ENCODE data around the gene CMSS1. TPM values are rescaled to one million over a fixed set of nuclear protein-coding genes. Genes with fewer than 3 reads are reported as not detected.

Gene CMSS1
- total RNA-seq, 1 donor from 2014 or later, result 56.3 TPM

DNA sequence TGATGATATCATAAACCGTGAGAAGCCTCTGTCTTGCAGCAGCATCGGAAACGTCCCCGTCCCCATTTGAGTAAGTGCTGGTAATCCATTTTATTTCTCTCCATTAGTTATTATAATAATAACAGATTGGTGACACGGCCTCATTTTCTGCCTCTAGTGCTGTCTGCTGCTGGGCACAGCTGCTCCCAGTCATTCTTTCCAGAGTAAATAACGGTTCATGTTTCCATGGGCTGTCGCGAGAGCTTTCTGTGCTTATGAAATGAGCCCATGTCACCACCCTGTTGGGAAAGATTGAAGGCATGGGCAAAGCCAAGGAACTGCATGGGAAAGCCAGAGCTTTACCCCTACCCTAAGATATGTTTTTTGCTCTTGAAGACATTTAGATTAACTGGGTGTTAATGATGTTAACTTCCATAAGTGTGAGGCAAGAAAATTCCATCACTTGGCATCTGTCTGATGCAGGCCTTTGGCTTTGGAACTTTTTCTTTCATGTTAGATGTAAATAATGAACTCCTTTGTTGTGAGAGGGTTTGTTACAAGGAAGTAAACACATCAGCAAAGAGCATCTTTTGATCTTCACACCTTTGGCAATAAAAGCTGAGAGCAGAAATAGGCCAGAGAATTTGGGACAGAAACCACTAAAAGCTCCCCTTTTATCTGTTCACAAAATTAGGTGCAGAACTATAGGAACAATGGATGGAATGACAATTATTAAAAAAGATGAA lies 154.9 kb downstream of the CMSS1 start:
- Histone ChIP-seq H3K4me3 (no peak overlapping the region), H3K4me1 (no peaks in the 10 kb centered on the region), H3F3A (ENCODE audit: low read depth) (no peaks in the 10 kb centered on the region), H3K27ac (no peak overlapping the region), H4K20me1 (ENCODE audit: low read depth) (no peaks in the 10 kb centered on the region), H3K9me3 (ENCODE audit: low read depth) (no peaks in the 10 kb centered on the region), H3K4me2 (no peak overlapping the region), H3K27me3 (no peaks in the 10 kb centered on the region), H3K79me2 (ENCODE audit: low read depth) (no peaks in the 10 kb centered on the region), H3K9ac (no peak overlapping the region), H2AFZ (replicated peaks) (no peak overlapping the region), H3K36me3 (no peaks in the 10 kb centered on the region)
- Mint-ChIP-seq H3K27ac (no peak overlapping the region), H3K27me3 (ENCODE audit: insufficient read depth, low read depth) (no peaks in the 10 kb centered on the region), H3K4me1 (peaks cover 15% of the 10 kb centered on the region), H3K4me3 (no peak overlapping the region), H3K9me3 (peaks cover 5% of the 10 kb centered on the region), H3K36me3 (no peaks in the 10 kb centered on the region)
- no peak for DNase-seq (ENCODE audit: low spot score)
- TF ChIP-seq EZH2 (IDR thresholded peaks at IDR 0.05) (no peak), EZH2phosphoT487 (IDR thresholded peaks at IDR 0.05) (no peak), CTCF (IDR thresholded peaks at IDR 0.05) (no peak)

DNA sequence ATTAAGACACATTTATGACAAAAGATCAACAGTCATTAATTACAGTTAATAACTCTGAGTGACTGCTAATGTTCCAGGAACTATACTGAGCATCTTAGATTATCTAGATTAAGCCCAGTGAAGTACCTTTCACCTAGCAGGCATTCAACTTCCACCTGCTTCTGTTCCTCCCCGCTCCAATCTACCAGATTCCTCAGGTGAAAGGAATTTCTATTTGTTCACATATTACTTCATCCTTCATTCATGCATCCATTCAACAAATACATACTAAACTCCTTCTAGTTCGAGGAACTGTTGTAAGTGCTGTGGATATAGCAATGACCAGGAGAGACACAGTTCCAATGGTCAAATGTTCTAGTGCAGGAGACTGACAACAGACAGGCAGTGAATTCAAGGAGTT lies 157.3 kb downstream of the CMSS1 start:
- Mint-ChIP-seq H3K27me3 (ENCODE audit: insufficient read depth, low read depth) (no peaks in the 10 kb centered on the region), H3K4me3 (no peak overlapping the region), H3K9me3 (peaks cover 5% of the 10 kb centered on the region), H3K27ac (no peak overlapping the region), H3K4me1 (no peaks in the 10 kb centered on the region), H3K36me3 (no peaks in the 10 kb centered on the region)
- Histone ChIP-seq H3K9me3 (ENCODE audit: low read depth) (no peaks in the 10 kb centered on the region), H3K36me3 (no peaks in the 10 kb centered on the region), H2AFZ (replicated peaks) (no peak overlapping the region), H3K27me3 (no peaks in the 10 kb centered on the region), H3K4me2 (no peak overlapping the region), H3F3A (ENCODE audit: low read depth) (no peaks in the 10 kb centered on the region), H4K20me1 (ENCODE audit: low read depth) (no peaks in the 10 kb centered on the region), H3K4me3 (no peak overlapping the region), H3K9ac (no peak overlapping the region), H3K4me1 (no peaks in the 10 kb centered on the region), H3K27ac (no peak overlapping the region), H3K79me2 (ENCODE audit: low read depth) (no peaks in the 10 kb centered on the region)
- DNase-seq (ENCODE audit: low spot score), result no peak
- TF ChIP-seq CTCF (IDR thresholded peaks at IDR 0.05), result no peak
- TF ChIP-seq EZH2phosphoT487 (IDR thresholded peaks at IDR 0.05), result no peak
- TF ChIP-seq EZH2 (IDR thresholded peaks at IDR 0.05), result no peak

GRCh38 chr3:99976584-99976983 lies 158.9 kb downstream of the CMSS1 start:
- H3K27ac ChIP-seq, result no peak overlapping the region
- H3K9me3 ChIP-seq (ENCODE audit: low read depth), result no peaks in the 10 kb centered on the region
- Mint-ChIP-seq H3K27ac (no peak overlapping the region), H3K27me3 (ENCODE audit: insufficient read depth, low read depth) (no peaks in the 10 kb centered on the region), H3K9me3 (peaks cover 5% of the 10 kb centered on the region), H3K4me1 (no peaks in the 10 kb centered on the region), H3K4me3 (no peak overlapping the region), H3K36me3 (no peaks in the 10 kb centered on the region)
- H2AFZ ChIP-seq (replicated peaks), result no peak overlapping the region
- H3K4me3 ChIP-seq, result no peak overlapping the region
- H3K79me2 ChIP-seq (ENCODE audit: low read depth), result no peaks in the 10 kb centered on the region
- peaks cover 8% of the 10 kb centered on the region for H3K4me1 ChIP-seq
- H3F3A ChIP-seq (ENCODE audit: low read depth), result no peaks in the 10 kb centered on the region
- no peaks in the 10 kb centered on the region for H3K27me3 ChIP-seq
- no peak overlapping the region for H3K4me2 ChIP-seq
- DNase-seq (ENCODE audit: low spot score), result no peak
- no peak overlapping the region for H3K9ac ChIP-seq
- no peaks in the 10 kb centered on the region for H3K36me3 ChIP-seq
- H4K20me1 ChIP-seq (ENCODE audit: low read depth), result no peaks in the 10 kb centered on the region
- no peak for TF ChIP-seq CTCF (IDR thresholded peaks at IDR 0.05)
- no peak for TF ChIP-seq EZH2phosphoT487 (IDR thresholded peaks at IDR 0.05)
- TF ChIP-seq EZH2 (IDR thresholded peaks at IDR 0.05), result no peak

All from neural progenitor cell (in vitro differentiated cells).